HL-60 (cell line): Measurements from ENCODE around the gene CEP112.

Experiments
- DNase-seq, 2 experiments: peaks; one replicate each; pipeline ENCODE4 v3.0.0-alpha.2; 2010 to 2020; ENCODE audit warnings: low read depth in 1 of 2, low spot score in 1 of 2
- H3K27ac ChIP-seq: fragments of 250-450 bp; sonication (Bioruptor Pico); replicated peaks from 2 replicates; pipeline ENCODE4 v1.5.1; 2020; ENCODE audit warnings: mild to moderate bottlenecking, moderate library complexity
- H3K27me3 ChIP-seq: fragments of 250-450 bp; sonication (Bioruptor Pico); 2 replicates; pipeline ENCODE4 v1.5.1; 2021; ENCODE audit warnings: mild to moderate bottlenecking, moderate library complexity; ENCODE audit not compliant: insufficient read depth, poor library complexity, severe bottlenecking
- H3K4me3 ChIP-seq: replicated peaks from 2 replicates; pipeline ENCODE4 v1.5.1; 2011; ENCODE audit warnings: mild to moderate bottlenecking, control low read depth, low read length; ENCODE audit not compliant: insufficient read depth
- GABPA ChIP-seq: IDR thresholded peaks from 2 replicates; pipeline ENCODE4 v1.6.1; 2012; ENCODE audit warnings: low read depth
- POLR2AphosphoS5 ChIP-seq: IDR thresholded peaks from 2 replicates; pipeline ENCODE4 v1.6.1; 2012; ENCODE audit warnings: low read depth
- SPI1 ChIP-seq: IDR thresholded peaks from 2 replicates; pipeline ENCODE4 v1.6.1; 2012; ENCODE audit warnings: low read depth, mild to moderate bottlenecking, borderline replicate concordance
- long read RNA-seq: library from polyadenylated mRNA; unstranded; transcript quantifications from one replicate; pipeline ENCODE4 v2.0.0, GENCODE V29; 2020
- TF ChIP-seq, protein P1 (sequence below): IDR thresholded peaks from 2 replicates; pipeline ENCODE4 v1.6.1; 2012; ENCODE audit warnings: low read depth; ENCODE audit not compliant: insufficient replicate concordance
- TF ChIP-seq, protein P2 (sequence below): IDR thresholded peaks from one replicate; pipeline ENCODE4 v1.5.1; 2011; ENCODE audit warnings: low read length, control low read depth, inconsistent platforms; ENCODE audit not compliant: insufficient read depth

CEP112 gene
- long read RNA-seq, partial matches to known transcripts = 0 of 1 reads
- long read RNA-seq, other reads (novel, unspliced or antisense) = 1 of 1 reads

DNA sequence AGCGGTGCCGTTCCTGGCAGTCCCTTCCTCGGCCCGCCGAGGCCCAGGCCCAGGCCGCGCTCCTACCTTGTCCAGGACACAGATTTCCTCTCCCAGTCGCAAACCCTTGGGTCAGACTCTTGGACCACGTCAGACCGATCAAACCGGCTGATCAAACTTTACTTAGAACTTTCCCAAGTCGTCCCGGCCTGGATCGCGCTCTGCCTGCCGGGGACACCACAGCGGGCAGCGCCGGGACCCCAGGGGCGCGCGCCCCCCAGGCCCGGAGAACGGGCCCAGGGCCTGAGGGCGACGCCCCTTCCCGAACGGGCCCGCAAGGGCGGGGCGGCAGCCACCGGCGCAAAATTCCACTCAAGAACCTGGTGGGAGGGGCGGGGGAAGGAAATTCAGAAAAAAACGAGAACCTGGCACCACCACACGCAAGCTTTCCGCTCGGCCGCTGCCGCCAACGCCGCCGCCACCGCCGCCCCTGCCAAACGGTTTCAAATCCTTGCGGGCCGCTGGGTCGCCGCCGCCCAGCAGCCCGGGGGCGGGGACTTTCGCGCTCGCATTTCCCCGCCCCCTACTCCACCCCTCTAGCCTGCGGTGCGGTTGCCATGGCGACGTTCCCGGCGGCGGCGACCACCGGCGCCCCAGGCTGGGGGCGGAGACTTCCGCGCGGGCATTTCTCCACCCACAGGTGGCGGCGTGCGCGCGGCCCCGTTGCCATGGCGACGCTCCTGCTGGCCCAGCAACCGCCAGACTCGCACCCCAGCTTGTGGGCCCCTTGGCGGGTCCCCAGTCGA is at the start of gene CEP112:
Gene CEP112 (minus strand): TSS at position 541 of the 785 bp plus-strand sequence.
- Histone ChIP-seq H3K27me3 (no peaks in the 10 kb centered on the region), H3K4me3 (peak within 1 kb of the TSS; percentile 59), H3K27ac (no peak within 1 kb of the TSS)
- TF ChIP-seq SPI1 (no peak), POLR2AphosphoS5 (no peak), GABPA (no peak)
- TF ChIP-seq, protein P1, sequence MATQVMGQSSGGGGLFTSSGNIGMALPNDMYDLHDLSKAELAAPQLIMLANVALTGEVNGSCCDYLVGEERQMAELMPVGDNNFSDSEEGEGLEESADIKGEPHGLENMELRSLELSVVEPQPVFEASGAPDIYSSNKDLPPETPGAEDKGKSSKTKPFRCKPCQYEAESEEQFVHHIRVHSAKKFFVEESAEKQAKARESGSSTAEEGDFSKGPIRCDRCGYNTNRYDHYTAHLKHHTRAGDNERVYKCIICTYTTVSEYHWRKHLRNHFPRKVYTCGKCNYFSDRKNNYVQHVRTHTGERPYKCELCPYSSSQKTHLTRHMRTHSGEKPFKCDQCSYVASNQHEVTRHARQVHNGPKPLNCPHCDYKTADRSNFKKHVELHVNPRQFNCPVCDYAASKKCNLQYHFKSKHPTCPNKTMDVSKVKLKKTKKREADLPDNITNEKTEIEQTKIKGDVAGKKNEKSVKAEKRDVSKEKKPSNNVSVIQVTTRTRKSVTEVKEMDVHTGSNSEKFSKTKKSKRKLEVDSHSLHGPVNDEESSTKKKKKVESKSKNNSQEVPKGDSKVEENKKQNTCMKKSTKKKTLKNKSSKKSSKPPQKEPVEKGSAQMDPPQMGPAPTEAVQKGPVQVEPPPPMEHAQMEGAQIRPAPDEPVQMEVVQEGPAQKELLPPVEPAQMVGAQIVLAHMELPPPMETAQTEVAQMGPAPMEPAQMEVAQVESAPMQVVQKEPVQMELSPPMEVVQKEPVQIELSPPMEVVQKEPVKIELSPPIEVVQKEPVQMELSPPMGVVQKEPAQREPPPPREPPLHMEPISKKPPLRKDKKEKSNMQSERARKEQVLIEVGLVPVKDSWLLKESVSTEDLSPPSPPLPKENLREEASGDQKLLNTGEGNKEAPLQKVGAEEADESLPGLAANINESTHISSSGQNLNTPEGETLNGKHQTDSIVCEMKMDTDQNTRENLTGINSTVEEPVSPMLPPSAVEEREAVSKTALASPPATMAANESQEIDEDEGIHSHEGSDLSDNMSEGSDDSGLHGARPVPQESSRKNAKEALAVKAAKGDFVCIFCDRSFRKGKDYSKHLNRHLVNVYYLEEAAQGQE = no peak
- TF ChIP-seq, protein P2, sequence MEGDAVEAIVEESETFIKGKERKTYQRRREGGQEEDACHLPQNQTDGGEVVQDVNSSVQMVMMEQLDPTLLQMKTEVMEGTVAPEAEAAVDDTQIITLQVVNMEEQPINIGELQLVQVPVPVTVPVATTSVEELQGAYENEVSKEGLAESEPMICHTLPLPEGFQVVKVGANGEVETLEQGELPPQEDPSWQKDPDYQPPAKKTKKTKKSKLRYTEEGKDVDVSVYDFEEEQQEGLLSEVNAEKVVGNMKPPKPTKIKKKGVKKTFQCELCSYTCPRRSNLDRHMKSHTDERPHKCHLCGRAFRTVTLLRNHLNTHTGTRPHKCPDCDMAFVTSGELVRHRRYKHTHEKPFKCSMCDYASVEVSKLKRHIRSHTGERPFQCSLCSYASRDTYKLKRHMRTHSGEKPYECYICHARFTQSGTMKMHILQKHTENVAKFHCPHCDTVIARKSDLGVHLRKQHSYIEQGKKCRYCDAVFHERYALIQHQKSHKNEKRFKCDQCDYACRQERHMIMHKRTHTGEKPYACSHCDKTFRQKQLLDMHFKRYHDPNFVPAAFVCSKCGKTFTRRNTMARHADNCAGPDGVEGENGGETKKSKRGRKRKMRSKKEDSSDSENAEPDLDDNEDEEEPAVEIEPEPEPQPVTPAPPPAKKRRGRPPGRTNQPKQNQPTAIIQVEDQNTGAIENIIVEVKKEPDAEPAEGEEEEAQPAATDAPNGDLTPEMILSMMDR = no peak
- peak; percentile 49 to 53 for DNase-seq

DNA sequence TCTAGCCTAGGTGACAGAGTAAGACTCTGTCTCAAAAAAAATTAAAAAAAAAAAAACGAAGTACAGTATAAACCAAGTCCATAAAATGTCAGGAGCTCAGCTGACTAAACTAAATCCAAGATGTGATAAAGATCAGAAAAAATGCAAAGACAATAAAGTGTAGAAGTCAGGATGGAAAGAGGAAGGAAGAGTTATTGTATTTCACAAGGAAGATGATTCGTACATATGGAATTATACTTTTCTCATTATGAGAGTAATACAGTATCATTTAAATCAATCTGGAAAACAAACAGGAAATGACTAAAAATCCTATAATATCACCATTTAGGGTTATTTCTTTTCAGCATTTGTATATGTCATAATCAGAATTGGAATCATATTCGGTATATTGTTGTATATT is 48.7 kb upstream of the CEP112 start:
- Histone ChIP-seq H3K4me3 (no peak overlapping the region), H3K27ac (no peak overlapping the region), H3K27me3 (peaks cover 2% of the 10 kb centered on the region)
- DNase-seq = no peak
- TF ChIP-seq, protein P1 = no peak
- TF ChIP-seq, protein P2 = no peak
- TF ChIP-seq GABPA = no peak
- no peak for TF ChIP-seq POLR2AphosphoS5
- TF ChIP-seq SPI1 = no peak

DNA sequence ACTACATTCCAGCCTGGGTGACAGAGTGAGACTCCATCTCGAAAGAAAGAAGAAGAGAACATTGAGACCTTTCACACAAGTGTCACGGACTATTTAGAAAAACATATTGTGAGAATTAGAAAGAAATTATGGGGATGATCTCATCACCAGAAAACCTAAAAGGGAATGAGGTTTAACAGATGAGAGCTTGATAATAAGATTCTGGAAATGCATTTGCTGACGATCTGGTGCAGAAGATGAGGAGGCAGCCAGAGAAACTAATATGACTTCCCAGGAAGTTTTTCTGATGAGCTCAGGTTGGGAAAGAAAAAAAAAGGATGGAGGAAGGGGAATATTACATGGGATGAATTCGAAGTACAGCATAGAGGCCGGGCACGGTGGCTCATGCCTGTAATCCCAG is 48.1 kb upstream of the CEP112 start:
- Histone ChIP-seq H3K27ac (no peak overlapping the region), H3K4me3 (no peak overlapping the region), H3K27me3 (peaks cover 2% of the 10 kb centered on the region)
- no peak for DNase-seq
- no peak for TF ChIP-seq GABPA
- TF ChIP-seq, protein P1 = no peak
- TF ChIP-seq, protein P2 = no peak
